ENCODE data around the gene ANKS1B.
"Not testable (repeated sequence)": the region's sequence is repeated elsewhere in the genome, so short reads cannot be mapped to it uniquely, and the experiment has no call there.

ANKS1B gene

DNA sequence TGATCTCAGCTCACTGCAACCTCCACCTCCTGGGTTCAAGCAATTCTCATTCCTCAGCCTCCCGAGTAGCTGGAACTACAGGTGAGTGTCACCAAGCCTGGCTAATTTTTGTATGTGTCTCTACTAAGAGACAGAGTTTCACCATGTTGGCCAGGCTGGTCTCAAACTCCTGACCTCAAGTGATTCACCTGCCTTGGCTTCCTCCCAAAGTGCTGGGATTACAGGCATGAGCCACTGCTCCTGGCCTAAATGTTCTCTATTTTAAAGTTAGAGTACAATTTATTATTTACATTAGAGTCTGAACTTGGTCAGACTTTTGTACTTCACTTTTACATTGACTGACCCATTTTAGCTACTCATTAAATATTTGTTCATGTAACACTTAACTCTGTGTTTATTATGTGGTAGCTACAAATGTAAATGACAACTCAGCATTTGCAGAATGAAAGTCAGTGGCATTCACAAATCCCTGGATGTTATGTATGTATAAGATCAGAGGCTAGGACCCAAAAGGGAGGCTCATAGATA is 930.1 kb downstream of the ANKS1B start:
- DNase-seq (ENCODE audit: low spot score) = no peak

DNA sequence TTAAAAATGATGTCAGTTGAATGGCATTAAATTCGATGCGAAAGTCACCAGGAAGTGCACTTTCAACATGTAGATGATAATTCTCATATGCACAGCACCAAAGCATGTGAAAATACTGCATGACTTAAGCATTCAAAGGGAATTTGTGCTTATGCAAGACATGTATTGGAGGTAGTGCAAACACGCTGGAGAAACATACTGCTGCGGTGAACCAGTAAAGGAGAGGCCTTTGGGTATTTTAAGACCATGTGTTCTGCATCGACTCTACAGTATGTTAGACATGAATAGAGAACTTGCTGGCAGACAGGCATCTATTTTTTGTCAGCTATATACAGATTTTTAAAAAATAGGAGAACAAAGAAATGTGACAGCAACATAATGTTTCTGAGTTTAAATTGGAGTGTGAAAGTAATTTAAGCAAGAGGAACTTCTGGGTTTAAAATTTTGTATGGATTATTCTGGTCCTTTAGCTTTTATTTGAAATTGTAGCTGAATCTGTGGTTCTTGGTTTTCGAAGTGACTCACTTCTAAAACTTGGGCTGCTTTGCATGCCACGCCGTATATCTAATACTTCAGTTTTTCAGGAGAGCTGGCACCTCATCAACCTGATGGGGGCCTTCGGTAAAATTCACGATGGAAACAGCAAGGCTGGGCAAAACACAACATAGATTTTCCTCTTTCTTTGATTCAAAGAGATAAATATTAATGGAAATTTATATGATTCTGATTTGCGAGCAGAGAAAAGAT is 930.9 kb downstream of the ANKS1B start:
- DNase-seq (ENCODE audit: low spot score) = no peak

DNA sequence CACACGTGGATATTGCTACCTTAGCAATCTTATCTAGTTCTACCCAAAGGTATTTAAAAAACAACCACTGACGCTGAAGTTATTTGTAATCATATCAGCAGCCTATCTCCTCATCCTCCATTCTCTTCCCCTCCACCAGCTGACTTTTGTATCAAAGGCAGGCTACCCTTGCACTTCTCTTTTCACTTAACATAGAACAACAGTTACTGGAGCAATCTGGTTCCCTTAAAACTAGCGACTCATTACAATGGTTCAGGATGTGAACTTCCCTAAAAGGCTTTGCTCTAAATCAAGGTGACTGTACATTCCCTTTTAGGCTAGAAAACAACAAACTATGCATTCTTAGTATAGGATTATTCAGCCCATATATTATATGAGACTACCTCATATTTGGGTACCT is 935.0 kb downstream of the ANKS1B start:
- no peak for DNase-seq (ENCODE audit: low spot score)

DNA sequence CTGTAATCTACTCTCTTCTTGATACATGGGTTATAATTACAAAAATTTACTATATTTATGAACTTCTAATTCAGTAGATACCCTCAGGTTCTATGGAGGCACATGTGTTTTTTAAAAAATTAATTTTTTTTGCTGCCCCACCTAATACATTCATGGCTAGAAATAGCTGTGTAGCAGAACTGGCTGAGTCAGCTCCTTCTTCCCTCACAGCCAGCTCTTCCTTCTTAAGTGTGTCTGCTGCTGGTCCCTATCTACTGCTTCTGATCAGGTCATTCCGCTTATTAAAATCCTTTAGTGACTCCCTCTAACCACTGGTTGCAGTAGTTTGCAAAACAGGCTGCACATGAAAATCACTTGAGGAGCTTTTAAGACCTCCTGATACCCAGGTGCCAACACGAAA is 939.6 kb downstream of the ANKS1B start:
- DNase-seq (ENCODE audit: low spot score) = no peak

DNA sequence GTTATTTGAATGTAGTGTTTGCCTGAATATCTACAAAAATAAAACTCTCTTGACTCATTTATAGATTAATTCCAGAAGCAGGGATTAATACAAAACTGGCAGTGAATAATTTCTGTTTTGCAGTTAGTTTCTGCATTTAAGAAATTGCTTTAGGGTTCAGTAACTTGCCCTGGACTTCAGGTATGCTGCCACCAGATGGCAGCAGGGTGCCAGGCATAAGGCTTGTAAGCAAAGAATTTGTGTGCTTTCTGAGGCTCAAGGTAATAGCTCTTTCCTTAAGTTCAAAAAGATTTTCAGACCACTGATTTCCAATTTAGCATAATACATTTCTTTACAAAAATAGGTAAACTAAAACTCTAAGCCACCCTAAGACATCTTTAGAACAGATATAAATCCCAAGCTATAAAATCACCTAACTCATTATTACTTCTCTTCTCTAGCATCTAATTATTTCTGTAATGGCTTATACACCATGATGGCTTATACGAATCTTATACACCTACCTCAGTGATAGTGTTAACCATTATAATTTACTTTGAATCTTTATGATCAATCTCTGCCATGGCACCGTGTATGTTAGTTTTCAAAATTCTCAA is 941.3 kb downstream of the ANKS1B start:
- DNase-seq (ENCODE audit: low spot score) = peak; percentile 22

DNA sequence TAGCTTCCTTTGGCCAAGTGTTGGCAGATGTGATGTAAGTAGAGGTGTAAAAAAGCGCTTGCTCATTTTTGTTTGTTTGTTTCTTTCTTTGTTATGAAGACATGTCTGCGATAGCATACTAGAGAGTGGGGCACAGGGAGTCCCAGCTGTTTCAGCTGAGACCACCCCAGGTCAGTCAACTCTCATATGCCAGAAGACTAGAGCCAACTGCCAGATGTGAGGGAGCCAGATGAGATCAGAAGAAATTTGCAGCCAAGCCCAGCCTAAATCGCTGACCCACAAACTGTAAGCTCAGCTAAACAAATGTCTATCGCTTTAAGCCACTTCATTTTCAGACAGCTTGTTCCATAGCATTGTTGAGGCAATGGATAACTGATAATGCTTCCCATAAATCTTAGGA is 942.5 kb downstream of the ANKS1B start:
- no peak for DNase-seq (ENCODE audit: low spot score)

DNA sequence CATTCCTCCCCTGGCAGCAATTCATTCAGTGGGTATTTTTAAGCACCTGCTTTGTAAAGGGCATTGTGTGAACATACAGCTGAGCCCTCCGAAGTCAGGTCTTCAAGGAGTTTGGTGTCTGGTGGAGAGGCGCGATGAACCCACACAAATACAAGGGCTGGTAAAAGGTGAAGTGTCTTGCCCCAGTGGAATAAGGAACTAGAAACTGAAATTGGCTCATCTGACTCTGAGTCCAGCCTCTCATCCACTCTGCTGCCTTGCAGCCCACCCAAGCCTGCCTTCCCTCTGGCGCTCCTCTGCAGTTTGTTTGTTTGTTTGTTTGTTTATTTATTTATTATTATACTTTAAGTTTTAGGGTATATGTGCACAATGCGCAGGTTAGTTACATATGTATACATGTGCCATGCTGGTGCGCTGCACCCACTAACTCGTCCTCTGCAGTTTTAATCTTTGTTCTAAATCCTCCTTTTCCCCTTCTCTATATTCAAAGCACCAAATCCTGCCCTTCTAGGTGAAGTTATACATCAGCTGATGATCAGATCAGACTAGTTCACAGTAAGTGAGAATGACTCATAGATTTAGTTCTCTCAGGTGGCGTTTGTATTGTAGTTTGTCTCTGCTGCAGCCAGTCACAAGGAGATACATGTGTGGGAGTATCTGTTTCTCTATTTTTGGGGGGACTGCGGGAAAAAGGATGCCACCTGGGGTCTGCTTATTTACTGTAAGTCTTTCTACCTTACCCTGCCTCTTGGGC is 945.2 kb downstream of the ANKS1B start:
- DNase-seq (ENCODE audit: low spot score) = no peak

DNA sequence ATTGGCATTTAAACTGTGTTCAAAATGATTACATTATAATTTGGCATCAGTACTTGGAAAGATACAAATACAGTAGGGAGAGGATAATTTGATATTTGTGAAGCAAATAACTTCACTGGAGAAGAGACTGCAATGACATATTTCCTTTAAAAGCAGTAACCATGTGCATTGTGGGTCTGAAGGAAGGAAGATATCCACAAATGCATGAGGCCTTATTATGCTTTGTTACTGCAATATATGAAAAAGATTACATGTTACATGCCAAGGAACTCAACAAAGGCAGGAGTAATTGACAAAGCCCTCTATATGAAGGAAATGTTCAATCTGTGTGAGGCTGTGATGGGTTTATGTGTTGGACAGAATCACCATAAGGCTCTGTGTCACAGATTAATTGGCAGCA is 948.2 kb downstream of the ANKS1B start:
- no peak for DNase-seq (ENCODE audit: low spot score)

DNA sequence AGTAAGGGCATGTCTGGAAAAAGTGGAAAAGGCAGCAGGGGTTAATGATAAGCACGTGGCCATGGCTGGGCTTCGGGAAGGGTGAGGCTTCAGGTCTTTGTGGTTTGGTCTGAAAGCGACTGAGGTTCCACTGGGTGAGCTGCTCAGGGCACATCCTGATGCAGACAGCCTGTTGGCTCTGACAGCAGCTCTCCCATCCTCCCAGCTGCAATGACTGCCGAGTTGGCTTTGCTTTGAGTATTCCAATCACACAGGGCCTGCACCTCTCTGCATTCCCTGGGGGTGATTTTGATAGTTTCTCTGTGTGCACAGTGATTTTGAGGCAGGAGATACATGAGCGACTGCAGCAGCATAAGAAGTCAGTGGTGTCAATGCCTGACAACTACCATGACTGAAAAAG is 948.9 kb downstream of the ANKS1B start:
- DNase-seq (ENCODE audit: low spot score) = no peak

DNA sequence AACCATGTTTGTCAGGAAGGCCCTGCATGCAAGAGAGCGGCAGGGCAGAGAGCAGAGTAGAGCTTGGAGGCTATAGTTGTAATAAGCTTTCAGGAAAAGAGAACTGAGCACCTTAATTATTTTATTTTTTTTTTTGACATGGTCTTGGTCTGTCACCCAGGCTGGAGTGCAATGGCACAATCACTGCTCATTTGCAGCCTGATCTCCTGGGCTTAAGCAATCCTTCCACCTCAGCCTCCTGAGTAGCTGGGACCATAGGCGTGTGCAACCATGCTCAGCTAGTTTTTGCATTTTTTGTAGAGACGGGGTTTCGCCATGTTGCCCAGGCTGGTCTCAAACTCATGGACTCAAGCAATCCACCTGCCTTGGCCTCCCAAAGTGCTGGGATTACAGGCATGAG is 950.5 kb downstream of the ANKS1B start:
- DNase-seq (ENCODE audit: low spot score) = not testable (repeated sequence)

DNA sequence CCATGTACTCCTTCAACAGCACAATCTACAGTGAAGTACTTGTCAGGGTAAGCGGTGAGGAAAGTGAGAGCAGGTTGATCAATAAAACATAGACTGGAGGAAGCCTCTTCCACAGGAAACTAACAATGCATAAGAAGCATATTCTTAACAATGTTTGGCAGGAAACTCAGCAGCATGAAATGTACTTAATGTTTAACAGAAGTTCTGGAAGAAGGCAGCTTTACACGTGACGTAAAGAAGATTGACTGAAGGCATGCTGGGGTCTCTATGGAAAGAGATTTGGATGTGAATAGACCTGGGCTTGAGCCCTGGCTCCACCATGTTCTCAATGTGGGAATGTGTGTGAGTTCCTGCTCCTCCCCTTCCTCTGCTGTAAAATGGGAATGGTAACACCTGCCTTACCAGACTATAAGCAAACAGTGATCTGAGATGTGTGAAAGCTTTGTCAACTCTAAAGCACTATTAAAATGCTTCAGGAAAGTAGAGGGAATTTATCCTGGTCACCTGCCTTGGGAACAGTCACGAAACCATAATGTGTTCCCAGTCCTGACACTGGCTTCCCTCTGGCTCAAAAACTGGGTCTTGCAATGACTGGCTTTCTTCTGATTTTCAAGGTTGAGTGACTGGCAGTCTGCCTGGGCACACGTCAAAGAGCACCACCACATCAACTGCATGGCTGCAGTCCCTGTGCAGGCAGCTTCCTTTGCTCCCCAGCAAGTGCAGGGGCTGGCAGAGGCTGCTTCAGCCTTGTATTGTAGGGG is 955.0 kb downstream of the ANKS1B start:
- DNase-seq (ENCODE audit: low spot score) = no peak

DNA sequence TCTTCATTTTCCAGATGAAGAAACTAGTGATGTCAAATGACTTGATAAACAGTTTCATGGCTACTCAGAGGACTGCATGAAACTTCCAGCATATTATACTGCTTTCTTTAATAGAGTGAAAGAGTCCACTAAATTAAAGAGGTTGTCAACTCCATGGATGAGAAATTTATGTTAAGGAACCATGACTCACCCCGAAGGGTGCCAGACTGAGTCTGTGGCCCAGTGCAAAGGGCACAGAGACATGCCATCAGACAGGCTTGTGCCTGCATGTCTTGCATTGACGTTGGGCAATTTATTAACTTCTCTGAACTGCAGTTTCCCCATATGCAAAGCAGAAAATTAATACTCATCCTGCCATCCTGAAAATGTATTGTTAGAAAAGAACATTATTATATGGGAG is 957.3 kb downstream of the ANKS1B start:
- no peak for DNase-seq (ENCODE audit: low spot score)

DNA sequence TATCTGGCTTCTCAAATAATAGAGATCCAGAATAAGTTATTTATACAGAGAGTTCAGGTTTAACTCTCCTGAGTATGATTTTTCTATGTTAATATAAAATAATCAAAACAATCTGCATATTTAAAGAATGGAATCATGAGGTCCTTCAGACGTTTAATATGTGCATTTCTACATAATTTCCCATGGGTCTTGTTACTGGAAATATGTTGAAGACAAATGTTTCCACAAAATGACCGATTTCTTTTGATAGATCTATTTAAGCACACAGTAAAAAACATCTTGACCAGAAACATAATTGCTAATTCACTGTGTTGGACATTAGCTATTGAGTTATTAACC is 957.7 kb downstream of the ANKS1B start:
- no peak for DNase-seq (ENCODE audit: low spot score)

DNA sequence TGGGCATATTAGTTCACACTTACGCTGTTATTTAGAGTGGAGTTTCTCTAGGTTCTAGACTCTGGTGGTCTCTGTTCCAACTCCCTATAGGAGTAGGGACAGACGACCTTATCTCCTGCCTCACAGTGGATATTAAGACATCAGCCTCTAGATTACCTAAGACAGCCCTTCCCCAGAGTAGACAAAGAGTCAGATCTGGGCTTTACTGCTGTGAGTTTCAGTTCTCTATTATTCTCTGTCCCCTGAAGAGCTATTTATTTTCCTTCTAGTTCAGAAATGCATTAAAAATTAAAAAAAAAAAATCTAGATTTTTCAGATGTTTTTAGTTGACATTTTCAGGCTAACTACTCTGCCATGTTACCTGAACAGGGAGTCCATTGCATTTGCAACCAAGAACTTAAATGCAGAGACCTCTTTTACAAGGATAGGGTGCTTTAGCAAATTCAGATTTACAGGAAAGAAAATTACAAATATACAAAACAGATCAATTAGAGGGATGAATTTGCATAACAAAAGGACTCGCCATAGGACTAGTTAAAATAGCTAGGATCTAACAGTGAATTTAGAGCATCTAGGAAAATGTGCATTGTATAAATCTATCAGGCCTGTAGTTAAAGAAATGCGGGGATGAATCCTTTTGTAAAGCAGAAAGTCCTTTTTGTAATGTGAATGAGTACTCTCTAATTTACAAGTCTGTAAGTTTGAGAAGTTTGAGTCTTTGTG is 958.2 kb downstream of the ANKS1B start:
- no peak for DNase-seq (ENCODE audit: low spot score)

DNA sequence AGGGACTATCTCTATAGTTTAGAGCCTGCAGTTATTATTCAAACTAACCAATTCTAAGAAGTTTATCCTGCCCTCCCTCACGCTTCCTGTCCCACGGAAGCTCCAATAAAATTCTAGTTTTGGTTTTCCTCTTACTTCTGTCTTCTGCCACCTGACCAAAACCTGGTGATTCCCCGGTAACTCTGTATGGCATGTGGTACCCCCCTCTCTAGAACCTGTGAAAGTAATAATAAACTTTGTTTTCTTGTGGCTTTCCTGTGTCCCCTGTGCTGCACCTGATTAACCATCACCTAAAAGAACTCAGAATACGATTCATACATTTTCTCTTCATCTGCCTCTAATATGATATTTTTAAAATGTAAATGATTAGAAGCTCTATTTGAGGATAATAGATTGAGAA is 959.9 kb downstream of the ANKS1B start:
- DNase-seq (ENCODE audit: low spot score) = no peak

DNA sequence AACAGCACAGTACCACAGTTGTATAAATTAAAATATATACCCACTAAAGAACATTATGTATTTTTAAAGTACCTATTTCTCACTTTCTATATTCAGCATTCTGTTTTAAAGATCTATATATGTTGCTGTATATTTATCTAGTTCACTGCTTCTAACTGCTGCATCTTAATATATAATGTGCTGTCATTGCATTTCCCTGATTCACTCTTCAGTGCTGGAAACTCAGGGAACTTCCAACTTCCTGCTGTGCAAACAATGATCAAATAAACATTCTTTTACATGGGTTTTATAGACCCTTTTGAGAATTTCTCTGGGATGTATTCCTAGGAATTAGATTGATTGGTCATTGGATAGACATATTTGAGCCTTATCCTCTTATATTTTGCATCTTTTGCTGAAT is 960.5 kb downstream of the ANKS1B start:
- no peak for DNase-seq (ENCODE audit: low spot score)

DNA sequence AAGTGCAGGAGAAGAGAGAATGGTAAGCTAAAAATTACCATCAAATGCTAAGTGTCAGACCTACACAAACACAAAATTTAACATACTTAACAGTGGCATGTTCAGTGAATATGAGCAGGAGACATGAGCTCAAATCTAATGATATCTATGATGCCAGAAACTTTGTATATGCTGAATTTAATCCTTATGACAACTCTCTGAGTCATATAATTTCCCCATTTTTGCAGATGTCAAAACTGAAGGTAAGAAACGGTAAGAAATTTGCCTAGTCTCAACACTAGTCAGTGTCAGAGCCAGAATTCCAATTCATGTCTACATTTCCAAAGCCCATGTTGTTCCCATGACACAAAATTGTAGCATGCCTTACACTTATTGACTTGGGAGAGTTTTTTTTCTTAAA is 963.9 kb downstream of the ANKS1B start:
- DNase-seq (ENCODE audit: low spot score) = no peak

DNA sequence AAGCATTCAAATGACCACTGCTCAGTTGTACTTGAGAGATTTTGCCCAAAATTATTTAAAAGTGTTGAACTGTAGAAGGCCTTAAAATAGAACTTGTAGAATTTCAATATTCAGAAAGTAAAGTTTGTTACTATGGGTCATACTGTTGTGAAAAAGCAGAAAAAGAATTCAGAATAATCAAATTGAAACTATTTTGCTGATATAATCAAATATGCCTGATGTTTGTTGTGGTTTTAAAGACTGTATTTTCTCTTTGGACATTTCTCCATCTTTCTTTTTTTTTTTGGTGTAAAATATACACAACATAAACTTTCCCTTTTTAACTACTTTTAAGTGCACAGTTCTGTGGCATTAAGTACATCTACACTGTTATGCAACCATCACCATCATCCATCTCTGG is 964.9 kb downstream of the ANKS1B start:
- DNase-seq (ENCODE audit: low spot score) = no peak

DNA sequence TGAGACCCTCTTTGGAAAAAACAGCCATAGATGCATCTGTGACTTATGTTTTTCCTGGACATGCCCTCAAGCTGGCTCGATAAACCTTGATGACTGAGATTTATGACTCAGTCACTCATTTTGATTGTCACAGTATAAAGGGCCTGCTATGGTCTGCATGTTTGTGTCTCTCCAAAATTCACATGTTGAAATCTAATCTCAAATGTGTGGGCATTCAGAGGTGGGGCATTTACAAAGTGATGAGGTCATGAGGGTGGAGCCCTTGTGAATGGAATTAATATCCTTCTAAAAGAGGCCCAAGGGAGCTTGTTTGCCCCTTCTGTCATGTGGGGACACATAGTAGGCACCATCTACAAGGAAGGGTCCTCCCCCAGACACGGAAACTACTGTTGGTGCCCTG is 966.8 kb downstream of the ANKS1B start:
- no peak for DNase-seq (ENCODE audit: low spot score)

DNA sequence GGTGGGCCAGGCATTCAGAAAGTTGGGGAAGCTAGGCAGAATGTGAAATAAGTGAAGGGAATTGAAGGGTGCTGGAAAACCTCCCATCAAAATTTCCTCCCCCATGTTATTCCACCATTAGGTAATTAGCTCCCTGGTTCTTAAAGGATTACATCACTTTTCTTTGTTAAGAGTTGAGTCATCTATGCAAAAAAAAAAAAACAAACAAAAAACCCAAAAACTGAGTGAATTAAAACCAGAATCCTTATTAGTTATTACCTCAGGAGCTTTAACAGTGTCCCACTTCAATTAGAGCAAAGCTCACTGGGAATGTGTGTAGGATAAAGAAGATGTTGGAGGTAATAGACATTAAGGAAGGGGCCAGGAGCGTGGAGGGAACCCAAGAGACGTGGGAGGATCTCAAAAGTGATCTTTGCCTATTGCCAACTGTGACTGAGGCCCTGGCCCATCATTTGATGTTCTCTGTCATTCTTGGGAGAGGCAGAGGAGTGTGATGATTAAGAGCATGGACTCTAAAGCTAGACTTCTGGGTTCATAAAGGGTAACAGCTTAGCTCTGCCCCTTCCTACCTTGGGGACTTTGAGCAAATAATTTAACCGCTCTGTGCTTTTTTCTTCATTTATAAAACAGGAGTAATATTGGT is 975.0 kb downstream of the ANKS1B start:
- DNase-seq (ENCODE audit: low spot score) = no peak

DNA sequence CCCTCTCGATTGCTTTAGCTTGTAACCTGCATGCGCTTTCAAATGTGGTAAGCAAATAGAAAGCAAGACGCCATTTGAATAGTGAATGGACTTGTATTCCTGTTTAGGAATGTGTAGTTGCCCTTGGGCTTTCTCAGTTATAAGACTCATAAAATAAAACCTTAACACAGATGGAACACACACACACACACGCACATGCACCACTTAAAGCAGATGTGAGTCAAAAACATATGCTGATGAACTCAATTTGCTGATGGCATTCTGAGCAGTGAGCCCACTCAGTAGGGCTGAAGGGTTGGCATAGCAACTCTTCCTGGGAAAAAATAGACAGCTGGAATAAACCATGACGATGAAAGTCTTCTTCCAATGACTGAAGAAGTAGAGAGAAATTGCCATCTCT is 979.1 kb downstream of the ANKS1B start:
- no peak for DNase-seq (ENCODE audit: low spot score)

All from hepatic stellate cell (primary cell).